Peyer's patch (tissue), 4 donors: ENCODE measurements around the gene ELL2.

Experiments
- CTCF ChIP-seq, 6 experiments: fragments of 450-650 bp in 4 of 6; fragments of 200-600 bp in 2 of 6; sonication (generic) in 1 of 6; IDR thresholded peaks; one replicate each; pipeline ENCODE4 v1.5.1; 2017 to 2019; ENCODE audit warnings: antibody characterized with exemption in 6 of 6, mild to moderate bottlenecking in 3 of 6, moderate library complexity in 1 of 6
- POLR2A ChIP-seq, 2 donors: fragments of 450-650 bp; IDR thresholded peaks; one replicate each; pipeline ENCODE4 v1.5.1; 2017; ENCODE audit warnings: antibody characterized with exemption in 2 of 2, mild to moderate bottlenecking in 2 of 2, moderate library complexity in 2 of 2

GRCh38 chr5:95853490-95853889 lies 108.2 kb downstream of the ELL2 start:
- no peak for TF ChIP-seq CTCF (IDR thresholded peaks at IDR 0.05)
- TF ChIP-seq POLR2A (IDR thresholded peaks at IDR 0.05), result no peak
